ENCODE data around the gene ZNF281. TPM values are rescaled to one million over a fixed set of nuclear protein-coding genes. Genes with fewer than 3 reads are reported as not detected.
"Not testable (repeated sequence)": the region's sequence is repeated elsewhere in the genome, so short reads cannot be mapped to it uniquely, and the experiment has no call there.

The ZNF281 gene
- total RNA-seq, 2 experiments from 2014 or later = 17.9 to 18.5 TPM

DNA sequence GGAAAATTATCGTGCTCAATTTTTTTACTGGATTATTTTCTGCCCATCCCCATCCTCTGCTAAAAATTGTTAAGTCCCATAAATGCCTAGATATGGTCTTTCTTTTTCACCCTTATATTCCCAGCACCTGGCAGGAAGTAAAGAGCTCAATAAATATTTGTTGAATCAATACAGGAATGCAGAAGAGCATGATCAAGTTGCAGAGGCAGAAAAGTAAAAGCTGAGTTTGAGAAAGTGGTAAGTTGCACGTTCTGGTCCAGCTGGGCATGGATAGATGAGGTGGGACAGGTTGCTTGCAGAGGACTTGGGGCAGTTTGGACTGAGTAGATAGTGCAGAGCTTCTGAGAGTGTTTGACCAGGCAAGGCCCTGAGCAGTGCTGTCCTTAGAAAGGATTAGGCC, 40.1 kb downstream of the ZNF281 start:
- POLR2A ChIA-PET = no interaction called here
- CTCF ChIA-PET = no interaction called here

DNA sequence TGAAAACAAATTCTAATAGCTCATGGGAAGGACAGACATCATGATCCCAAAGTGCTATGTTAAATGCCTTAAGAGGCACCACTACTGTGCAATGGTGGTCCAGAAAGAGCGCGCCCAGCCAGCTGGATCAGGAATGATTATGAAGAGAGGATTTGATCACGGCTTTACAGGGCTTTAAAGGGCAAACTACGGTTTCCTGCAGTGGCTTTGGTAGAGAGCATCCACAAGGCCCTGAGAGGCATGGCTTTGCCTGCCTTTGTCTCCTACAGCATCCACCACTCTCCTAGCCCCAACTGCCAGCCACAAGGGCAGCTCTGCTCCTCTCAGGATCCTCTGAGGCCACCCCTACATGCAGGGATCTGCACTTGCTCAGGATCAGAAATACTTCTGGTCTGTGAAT, 40.7 kb downstream of the ZNF281 start:
- POLR2A ChIA-PET = no interaction called here
- CTCF ChIA-PET = interaction anchor here (1.6 kb wide), 1 partner anchor 67 kb away, joined by 3 read pairs; no protein-coding TSS in a partner anchor

DNA sequence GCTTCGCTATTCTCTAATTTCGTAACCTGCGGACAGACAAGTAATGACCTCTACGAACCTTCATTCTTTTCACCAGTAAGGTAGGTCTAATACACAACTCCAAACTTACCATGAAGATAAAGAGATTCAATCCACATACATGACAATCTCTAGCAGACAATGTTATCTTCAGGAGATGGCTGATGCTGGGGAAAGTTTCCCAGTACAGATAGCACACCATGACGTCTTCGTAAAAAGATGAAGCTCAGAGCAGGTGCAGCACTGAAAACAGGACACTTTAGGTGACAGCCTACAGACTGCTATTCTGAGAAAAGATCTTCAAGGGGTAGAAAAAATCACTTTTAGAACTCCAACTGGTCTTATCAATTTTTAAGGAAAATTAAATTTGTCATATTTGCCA, 41.3 kb downstream of the ZNF281 start:
- ChIA-PET POLR2A (no interaction called here), CTCF (interaction anchor here (1.6 kb wide), 1 partner anchor 67 kb away, joined by 3 read pairs; no protein-coding TSS in a partner anchor)

DNA sequence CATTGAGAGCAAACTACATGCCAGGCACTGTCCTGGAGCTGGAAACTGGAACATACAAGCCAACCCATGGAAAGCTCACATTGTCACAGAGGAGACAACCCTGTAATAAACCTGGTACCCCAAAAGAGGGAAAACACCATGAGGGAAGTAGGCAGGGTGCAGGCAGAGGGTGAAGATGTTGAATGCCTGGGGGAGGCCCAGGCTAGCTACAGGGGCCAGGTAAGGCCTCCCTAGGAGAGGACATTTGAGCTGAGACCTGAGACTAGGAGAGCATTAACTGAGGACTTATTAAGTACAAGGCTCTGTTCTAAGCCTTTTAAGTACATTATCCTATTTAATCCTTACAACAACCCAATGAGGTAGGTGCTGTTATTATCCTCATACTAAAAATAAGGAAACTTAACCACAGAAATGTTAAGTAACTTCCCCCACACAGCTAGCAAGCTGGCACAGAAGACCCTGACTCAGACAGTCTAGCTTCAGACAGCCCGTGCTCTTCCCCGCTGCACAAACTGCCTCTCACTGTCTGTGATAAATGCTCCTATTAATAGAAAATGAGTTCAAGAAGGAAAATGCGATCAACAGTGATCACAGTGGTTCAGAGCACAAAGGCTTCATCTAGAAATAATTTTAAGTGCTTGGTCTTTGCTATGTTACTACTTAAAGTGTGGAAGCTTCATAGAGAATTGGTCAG, 41.8 kb downstream of the ZNF281 start:
- ChIA-PET CTCF (interaction anchor here (1.6 kb wide), 1 partner anchor 66 kb away, joined by 3 read pairs; no protein-coding TSS in a partner anchor), POLR2A (no interaction called here)

DNA sequence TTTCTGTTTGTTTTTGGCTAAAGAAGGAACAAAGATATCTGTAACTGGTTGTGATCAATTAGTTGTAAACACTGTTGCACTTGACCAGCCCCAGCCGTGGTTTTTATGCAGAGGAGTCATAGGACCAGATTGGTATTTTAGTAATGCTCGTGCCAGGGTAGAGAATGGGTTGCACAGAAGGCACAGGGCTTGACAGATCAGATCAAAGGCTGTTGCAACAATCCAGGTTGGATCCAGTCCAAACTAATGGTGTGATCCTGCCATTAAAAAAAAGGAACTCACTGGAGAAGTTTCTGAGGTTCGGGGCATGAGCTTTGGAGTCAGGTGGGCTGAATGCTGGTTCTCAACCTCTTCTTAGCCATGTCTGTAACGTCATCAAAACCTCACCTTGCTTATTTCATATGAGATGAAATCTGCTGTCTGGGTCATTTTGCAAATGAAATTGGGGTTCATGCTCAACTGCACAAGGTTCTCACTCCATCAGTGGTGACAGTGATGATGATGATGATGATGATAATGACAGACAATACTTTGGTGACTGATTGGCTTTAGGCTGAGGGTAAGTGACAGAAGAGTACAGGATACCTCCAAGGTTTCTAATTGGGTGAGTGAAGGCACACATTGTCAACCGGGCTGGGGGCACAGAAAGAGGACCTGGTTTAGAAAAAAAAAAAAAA, 43.1 kb downstream of the ZNF281 start:
- ChIA-PET POLR2A (no interaction called here), CTCF (no interaction called here)

DNA sequence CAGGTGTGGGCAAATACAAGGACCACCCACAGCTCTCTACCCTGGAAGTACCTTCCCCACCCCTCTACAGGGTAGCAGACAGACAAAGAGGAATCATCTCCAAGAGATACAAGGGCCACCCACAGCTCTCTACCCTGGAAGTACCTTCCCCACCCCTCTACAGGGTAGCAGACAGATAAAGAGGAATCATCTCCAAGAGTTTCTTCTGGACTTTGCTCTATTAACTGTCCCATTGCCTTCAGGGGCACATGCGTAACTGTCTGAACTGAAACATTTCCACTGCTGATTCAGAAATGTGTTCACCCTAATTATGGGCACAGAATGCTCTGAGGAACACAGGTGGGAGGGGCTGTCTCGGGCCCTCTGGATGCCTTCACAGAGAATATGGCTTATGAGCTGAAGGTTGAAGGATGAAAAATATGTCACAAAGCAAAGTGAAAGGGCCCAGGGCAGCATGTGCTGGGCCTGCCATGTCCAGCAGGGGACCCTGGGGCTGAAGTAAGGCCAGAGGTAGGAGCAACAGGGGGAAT, 43.9 kb downstream of the ZNF281 start:
- CTCF ChIA-PET = no interaction called here
- POLR2A ChIA-PET = no interaction called here

DNA sequence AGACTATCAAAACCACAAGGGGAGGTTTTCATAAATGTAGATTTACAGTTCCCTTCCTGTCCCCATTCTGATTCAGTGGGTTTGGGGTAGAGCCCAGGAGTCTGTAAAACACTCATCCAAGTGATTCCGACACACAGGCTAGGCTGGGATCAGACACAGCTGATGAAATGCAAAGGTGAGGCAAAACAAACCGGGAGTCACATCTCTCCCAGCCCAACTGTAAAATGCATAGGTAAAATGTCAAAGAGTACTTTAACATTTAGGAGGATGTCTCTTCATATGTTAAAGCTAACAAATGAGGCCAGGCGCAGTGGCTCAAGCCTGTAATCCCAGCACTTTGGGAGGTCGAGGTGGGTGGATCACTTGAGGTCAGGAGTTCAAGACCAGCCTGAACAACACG, 45.0 kb downstream of the ZNF281 start:
- CTCF ChIA-PET = interaction anchor here (0.5 kb wide), 1 partner anchor 288 kb away, joined by 3 read pairs; no protein-coding TSS in a partner anchor
- POLR2A ChIA-PET = no interaction called here

DNA sequence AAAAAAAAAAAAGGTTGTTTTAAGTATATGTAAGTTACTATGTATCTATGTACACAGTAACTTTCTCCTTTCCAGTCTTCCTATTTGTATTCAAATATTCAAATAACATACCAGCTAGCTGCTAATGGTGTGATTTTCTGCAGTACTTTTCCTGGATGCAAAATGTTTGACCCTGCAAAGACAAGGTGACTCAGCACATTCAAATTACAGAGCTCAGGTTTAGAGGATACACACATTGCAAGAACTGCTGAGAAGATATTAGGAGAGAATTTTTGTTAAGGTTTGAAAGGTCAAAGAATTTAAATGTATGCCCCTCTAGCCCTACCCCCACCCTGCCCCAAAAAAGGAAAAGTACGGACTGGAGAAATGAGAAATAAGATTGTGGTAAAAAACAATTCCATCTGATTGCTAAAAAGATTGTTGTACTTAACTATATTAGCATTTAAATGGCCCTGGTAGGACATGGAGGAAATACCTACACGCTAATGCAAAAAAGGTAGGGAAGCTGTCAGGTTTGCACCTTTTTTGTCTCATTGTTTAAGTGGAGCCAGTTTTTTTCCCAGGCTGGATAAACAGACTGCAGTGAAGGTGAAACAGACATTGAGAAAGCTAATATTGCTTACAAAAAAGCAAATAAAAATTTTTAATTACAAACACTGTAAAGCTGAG, 45.6 kb downstream of the ZNF281 start:
- POLR2A ChIA-PET = no interaction called here
- CTCF ChIA-PET = interaction anchor here (0.5 to 1.1 kb wide), 2 partner anchors 10 to 288 kb away, joined by 3 read pairs; no protein-coding TSS in a partner anchor

DNA sequence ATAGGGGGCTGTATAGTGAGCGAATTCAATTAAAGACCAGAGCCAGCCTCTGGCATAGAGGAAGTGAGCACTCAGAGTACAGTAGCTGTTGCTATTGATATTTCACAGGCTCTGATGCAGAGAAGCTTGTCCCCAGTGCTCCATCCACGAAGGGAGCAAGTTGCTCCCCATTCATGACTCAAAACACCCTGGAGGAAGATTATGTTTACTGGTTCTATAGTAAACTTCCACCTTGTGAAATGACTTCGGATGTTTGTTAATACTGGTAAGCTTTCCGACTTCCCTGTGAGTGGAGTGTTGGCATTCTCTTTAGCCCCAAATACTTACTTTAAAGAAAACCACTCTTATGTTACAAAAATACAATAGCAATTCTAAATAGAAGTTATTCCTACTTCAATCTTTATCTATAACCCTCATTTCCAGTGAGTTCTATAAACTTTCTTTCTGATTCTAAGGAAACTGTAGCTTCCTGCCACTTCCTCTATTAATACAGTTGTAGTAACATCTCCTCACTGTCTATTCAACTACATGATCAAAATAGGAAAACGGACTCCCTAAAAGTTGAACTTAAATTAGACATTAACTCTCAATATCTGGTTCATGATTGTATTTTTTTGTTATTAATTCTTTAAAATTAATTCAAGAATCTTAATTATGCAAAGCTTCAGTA, 46.4 kb downstream of the ZNF281 start:
- CTCF ChIA-PET = interaction anchor here (1.1 kb wide), 1 partner anchor 9 kb away, joined by 3 read pairs; no protein-coding TSS in a partner anchor

DNA sequence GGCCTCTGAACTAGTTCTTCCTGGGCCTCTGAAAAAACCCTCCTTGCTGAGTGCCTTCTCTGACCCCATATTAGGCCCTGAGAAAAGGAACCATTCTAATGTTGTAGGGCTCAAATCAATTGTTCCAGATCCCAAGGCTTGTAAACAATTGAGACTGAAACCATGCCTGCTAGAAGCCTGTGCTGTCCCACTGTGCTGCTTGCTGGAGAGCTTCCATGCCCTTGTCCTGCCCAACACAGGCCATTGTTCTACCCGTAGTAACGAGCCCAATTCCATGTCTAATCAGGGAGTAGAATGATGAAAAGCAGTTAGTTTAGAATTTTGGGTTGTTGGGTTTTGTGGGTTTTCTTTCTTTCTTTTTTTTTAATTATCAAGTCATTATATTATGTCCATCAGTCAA, 47.4 kb downstream of the ZNF281 start:
- POLR2A ChIA-PET = no interaction called here
- CTCF ChIA-PET = no interaction called here

More for the DNA sequence above, 46.4 kb downstream of the ZNF281 start:
- POLR2A ChIA-PET = no interaction called here

DNA sequence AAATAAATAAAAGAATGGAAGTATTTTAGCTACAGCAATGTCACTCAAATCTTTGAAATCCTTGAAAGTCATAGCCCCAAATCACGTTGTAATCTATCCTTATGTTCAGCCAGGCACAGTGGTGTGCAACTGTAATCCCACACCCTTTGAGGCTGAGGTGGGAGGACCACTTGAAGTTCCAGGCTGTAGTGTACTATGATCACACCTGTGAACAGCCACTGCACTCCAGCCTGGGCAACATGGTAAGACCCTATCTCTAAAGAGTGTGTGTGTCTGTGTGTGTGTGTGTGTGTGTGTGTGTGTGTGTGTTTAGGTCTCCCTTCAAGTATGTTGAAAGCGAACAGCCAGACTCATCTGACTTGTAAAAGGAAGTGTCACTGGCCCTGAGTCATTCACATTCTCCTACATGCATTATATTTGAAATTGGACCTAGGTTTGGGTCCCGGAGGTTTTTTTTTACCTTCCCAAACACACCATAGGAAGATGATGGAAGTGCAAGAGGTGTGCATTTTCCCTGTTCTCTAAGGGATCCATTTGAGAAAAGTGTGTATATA, 50.1 kb downstream of the ZNF281 start:
- CTCF ChIA-PET = no interaction called here
- POLR2A ChIA-PET = no interaction called here

DNA sequence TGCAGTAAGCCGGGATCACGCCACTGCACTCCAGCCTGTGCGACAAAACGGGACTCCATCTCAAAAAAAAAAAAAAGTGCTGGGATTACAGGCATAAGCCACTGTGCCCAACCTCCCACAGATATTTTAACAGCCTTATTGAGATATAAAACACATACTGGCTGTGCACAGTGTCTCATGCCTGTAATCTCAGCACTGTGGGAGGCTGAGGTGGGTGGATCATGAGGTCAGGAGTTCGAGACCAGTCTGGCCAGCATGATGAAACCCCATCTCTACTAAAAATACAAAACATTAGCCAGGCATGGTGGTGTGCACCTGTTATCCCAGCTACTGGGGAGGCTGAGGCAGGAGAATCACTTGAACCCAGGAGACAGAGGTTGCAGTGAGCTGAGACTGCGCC, 51.9 kb downstream of the ZNF281 start:
- POLR2A ChIA-PET, CTCF ChIA-PET: not testable (repeated sequence)

DNA sequence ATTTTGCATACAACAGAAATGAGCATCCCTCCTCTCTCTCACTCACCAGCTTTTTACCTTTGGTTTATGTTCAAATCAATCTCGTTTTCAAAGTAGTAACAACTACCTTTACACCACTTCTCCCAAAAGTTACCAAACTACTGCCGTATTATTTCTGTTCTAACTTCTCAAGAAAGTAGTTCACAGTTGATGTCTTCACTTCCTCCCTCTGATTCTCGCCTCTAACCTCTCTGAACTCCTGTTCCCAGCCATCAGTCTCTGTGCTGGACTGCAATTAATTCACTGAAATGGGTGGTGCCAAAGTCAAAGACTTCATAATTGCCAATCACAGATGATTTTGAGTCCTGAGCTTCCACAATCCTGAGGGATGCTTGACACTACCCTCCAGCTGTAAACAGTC, 54.0 kb downstream of the ZNF281 start:
- CTCF ChIA-PET = no interaction called here
- POLR2A ChIA-PET = no interaction called here

Other genes starting within 250 kb of the ZNF281 start
- gene KIF14, start 210.7 kb upstream of the ZNF281 start, total RNA-seq = 10 to 100 TPM; 12.4 to 12.6 TPM